K562 (cell line): Measurements from ENCODE around the gene LY6G6C.

Source experiments
- TAF1 ChIP-seq: IDR thresholded peaks from 2 replicates; pipeline ENCODE4 v1.6.1; 2011; ENCODE audit warnings: mild to moderate bottlenecking, low read length, moderate library complexity; ENCODE audit not compliant: insufficient read depth, control insufficient read depth, severe bottlenecking; ENCODE audit errors: extremely low read depth
- TF ChIP-seq, protein P1 (sequence below): fragments of 450-650 bp; formaldehyde crosslinking; IDR thresholded peaks from 2 replicates; pipeline ENCODE4 v1.4.0; 2022; ENCODE audit warnings: missing genetic modification characterization
- TF ChIP-seq, protein P2 (sequence below): sonication (generic); formaldehyde crosslinking; IDR thresholded peaks from 2 replicates; pipeline ENCODE4 v1.9.0; 2022; ENCODE audit warnings: mild to moderate bottlenecking, missing genetic modification reagents

DNA sequence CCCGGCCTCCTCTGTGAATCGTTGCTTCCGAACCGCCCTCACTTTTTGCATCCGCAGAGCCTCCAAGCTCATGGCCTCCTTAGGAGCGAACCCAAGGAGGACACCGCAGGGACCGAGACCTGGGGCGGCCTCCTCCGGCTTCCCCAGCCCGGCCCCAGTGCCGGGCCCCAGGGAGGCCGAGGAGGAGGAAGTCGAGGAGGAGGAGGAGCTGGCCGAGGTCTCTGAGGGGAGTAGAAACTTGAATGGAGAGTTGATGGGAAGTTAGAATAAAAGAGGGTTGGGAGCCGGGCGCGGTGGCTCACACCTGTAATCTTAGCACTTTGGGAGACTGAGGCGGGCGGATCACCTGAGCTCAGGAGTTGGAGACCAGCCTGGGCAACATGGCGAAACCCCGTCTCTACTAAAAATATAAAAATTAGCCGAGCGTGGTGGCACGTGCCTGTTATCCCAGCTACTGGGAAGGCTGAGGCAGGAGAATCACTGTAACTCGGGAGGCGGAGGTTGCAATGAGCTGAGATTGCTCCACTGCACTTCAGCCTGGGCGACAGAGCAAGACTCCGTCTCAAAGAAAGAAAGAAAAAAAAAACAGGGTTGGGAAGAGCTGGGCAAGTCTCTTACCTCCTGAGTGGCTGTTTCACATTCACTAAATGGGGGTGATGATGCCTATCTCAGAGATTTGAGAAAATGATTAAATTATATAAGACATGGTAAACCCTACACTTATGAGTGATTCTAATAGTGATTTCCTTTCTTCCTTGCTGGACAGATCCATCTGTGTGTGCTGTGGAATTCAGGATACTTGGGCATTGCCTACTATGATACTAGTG is 19.1 kb upstream of the LY6G6C start:
- TF ChIP-seq TAF1: no peak
- TF ChIP-seq, protein P1, sequence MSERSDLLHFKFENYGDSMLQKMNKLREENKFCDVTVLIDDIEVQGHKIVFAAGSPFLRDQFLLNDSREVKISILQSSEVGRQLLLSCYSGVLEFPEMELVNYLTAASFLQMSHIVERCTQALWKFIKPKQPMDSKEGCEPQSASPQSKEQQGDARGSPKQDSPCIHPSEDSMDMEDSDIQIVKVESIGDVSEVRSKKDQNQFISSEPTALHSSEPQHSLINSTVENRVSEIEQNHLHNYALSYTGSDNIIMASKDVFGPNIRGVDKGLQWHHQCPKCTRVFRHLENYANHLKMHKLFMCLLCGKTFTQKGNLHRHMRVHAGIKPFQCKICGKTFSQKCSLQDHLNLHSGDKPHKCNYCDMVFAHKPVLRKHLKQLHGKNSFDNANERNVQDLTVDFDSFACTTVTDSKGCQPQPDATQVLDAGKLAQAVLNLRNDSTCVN (CRISPR knock-in tag): 0 out of 2 replicates have a peak, but pooled peaks have one; percentile 39
- TF ChIP-seq, protein P2, sequence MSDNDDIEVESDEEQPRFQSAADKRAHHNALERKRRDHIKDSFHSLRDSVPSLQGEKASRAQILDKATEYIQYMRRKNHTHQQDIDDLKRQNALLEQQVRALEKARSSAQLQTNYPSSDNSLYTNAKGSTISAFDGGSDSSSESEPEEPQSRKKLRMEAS: no peak
